HG03469 (cell line): ENCODE measurements around the gene BUB3.

ENCODE experiments used
- ATAC-seq: cut with Tn5 transposase; IDR thresholded peaks from one replicate; pipeline ENCODE4 v1.9.1; 2021; ENCODE audit warnings: mild to moderate bottlenecking, moderate library complexity, moderate number of reproducible peaks; ENCODE audit not compliant: unreplicated experiment

Gene BUB3, protein sequence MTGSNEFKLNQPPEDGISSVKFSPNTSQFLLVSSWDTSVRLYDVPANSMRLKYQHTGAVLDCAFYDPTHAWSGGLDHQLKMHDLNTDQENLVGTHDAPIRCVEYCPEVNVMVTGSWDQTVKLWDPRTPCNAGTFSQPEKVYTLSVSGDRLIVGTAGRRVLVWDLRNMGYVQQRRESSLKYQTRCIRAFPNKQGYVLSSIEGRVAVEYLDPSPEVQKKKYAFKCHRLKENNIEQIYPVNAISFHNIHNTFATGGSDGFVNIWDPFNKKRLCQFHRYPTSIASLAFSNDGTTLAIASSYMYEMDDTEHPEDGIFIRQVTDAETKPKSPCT

DNA sequence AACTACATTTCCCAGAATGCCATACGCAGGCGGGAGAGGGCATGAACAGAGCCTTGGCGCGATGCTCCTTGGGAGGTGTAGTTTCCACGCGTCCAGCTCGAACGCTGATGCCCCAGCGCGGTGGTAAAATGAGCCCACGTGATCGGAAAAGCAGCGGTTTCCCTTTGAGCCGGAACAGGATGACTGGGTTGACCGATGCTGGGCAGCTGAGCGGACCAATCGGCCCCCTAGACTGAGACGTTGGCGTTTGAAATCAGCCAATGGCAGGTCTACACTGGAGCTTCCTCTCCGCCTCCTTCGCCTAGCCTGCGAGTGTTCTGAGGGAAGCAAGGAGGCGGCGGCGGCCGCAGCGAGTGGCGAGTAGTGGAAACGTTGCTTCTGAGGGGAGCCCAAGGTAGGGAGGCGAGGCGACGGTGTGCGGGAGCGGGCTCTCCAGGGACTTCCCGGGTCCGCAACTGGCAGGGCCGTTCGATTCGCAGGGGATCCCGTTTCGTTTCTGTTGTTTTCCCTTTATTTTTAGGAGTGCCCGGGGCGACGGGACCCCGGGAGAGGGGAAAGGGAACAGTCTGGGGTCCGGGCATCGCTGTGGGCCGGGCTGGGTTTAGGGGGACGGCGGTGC is at the start of gene BUB3:
BUB3 (plus strand) TSS at position 311 of the 619 bp plus-strand sequence. CDS start 516 bp downstream, outside the sequence.
- ATAC-seq = peak; percentile 82

DNA sequence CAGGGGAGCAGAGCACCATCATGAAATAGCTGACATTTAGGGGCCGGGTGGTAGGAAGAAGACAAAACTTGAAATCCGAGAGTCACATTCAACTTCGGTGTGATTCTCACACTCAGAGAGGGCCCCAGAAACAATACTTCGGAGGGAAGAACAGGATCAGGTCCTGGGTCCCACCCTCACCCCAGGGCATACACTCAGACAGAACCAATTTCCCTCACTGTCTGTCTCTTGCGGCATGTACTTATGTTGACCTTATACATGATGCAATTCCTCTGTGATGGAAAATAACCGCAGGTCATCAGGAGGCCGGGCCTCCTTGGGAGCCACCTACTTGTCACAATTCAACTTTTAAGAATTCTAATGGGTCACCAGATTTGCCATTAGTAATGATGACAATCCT is 44.7 kb upstream of the BUB3 start:
- no peak for ATAC-seq

DNA sequence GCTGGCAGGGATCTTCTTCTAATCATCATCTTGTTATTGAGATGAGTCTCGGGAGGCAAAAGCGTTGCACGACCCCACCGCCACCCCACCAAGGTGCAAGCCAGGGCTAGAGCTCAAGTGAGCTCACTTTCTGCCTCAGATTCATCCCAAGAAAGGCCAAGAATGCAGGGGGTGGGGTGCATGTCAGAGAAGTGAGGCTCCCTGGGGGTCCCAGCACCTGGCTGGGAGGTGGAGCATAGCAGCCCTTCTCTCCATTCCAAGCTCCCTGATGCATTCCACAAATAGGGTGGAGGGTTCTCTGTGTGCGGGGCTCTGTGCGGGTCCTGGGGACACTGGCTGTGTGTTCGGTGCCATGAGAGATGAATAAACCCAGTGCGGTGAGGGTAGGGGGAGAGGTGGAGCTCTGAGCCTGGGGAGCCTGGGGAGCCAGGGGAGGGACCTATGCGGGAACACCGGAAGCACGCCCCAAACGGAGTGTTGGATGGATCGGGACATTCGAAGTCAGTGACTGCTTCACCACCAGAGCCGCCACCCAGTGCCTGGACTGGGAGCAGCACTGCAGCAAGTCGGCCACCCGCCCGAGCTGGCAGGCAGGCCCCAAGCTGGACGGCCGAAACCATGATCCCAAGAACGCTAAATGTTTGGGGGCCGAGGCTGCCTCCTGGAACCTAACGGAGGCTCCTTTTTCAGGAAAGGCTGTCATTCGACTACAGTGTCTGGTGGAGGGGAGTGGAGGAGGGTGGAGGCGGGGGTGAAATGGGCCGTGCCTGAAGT is 36.4 kb upstream of the BUB3 start:
- no peak for ATAC-seq

DNA sequence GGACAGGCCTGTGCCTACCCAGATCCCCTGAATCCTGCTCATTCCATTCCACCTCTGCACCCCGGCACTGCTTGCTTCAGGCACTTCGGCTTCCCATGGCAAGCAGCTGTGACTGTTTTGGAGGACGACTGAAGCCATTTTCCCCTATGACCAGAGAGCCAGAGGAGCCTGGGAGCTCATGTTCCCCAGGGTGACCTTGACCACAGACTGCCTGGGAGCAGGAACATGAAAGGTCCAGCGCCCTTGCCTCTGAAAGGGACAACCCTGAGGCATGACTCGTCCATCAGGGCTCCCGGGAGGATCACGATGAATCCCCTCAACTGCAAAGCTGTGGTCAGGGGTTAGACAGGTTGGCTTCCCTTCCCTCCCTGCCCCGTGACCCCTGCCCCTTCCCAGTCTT is 35.1 kb upstream of the BUB3 start:
- no peak for ATAC-seq

DNA sequence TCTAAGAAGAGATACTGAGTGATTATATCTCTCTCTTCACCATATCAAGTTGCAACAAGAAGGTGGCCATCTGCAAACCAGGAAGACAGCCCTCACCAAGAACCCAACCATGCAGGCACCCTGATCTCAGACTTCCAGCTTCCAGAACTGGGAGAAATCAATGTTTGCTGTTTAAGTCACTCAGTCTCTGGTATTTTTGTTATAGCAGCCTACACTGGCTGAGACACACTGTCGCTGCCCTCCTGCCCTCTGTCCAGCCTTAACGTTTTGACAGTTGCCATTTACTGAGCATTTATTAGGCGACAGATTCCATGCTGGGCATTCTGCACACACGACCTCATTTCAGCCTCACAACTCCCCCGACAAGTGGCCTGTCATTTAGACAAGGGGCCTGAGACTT is 28.0 kb upstream of the BUB3 start:
- ATAC-seq = no peak

DNA sequence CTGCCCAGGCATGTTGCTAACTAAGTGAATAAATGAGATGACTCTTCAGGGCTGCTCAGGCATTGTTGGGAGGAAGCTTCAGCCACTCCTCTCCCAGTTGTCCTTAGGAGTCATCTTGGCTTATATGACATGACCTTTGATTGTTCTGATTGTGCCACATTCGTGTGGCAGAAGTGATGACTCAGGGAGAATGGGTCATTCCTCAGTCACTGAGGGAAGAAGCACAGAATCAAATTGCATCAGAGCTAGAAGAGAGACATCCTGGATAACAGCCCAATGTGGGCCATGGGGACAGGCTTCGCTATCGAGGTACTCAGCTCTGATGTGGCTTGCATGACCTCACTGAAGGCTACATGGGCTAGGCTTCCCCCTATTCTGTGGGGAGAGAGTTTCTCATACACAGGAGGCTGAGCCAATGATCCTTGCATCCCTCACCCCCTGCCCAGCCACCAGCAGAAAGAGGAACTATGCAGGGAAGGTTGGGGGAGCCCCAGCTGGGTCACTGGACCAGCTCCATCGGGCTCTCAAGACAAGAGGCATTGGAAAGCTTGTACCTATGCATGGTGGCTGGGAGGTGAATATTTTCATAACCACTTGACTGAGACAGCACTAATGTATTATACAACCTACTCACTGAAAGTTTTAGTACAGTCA is 24.5 kb upstream of the BUB3 start:
- ATAC-seq = no peak

DNA sequence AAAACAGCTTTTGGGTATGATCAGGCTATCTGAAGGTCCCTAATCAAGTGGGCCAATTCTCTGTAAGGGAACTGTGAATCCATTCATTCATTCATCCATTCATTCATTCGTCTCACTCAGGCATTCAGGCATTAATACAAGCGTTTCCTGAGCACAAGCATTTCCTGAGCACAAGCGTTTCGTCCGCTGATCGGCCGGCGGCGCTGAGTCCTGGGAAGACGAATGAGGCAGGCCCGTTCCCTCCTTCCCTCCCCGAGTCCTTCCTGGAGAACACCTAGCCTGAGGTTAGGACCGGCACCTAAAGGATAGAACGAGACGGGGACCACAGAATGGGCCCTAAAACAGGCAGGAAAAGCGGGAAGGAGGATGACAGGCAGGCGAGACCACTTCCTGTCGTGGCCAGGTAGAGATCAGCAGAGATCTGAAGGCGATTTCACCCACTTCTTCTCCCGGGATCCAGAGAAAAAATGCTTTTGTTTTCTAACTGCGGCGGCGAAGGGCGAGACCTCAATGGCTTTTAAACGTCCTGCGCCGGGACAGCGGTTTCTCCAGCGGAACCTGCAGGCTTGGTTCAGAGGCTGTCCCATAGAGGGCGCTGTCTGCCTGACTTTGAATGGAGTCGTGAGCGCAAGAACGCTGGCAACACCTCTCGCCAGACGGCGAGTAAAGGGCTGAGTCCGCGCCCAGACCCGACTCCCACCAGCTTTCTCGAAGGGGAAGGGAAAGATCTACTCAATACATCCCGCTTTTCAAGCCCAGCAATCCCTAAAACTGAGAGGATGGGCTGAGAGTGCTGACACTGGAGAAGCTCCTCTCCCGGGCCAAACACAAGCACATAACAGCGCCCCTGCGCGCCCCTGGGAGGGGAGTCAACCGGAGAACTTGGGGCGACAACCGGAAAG is 21.4 kb upstream of the BUB3 start:
- no peak for ATAC-seq

DNA sequence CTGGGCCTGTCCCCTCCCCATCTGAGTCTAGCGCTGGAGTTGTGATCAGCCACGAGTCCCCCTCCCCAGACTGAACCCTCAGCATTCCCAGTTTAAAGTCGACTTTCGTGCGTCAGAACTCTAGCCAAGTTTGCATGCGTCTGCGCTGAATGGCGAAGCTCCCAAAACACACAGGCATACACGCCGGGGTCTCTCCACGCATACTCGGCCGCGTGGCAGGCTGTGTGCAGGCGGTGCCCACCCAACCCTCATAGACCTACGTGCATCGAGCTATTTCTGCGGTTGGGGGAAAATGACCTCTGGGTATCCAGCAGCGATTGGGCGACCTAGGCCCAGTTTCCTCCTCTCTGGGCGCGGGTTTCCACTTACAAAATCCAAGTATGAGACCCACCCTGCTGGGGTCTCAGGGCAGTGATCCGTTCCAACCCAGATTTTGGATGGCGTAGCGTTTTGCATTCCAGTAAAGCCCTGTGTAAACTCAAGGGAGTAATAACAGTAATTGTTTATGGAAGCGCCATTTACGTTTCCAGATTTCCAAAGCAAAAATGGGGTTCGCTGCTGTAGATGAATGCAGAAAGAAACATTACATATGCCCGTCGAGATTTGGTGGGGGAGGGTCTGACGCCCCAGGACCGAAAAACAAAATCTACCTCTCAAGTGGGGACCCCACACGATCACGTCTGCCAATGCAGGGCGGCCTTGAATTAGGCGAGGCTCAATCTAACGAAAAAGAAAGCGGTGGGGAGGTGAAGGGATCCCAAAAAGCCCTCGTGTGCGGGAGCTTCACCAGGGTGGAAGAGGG is 20.5 kb upstream of the BUB3 start:
- ATAC-seq = no peak

DNA sequence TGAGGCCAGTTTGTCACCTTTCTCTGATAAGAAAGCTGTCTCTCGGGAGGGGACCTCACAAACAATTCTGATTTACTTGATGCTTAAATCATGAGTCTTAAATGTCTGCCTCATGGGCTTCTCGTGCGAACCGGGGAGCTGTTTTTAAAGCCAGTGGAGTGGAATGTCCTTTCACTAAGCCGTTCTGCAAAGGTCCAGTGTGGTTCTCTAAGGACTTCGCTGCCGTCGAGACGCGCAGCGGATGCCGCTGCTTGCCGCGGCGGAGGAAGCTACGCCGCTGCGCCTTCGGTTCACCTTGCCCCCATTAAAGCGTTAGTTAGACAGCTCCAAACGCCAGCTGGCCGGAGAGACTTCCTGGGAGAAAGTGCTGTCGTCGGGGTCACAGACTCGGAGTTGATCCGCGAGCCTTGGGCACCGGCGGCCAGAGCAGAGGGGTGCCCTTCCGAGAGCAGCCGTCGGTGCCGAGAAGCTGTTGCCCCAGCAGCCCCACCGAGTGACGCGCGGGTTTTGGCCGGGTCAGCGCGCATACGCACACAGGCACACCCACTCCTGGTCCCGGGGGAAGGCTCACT is 19.8 kb upstream of the BUB3 start:
- no peak for ATAC-seq

DNA sequence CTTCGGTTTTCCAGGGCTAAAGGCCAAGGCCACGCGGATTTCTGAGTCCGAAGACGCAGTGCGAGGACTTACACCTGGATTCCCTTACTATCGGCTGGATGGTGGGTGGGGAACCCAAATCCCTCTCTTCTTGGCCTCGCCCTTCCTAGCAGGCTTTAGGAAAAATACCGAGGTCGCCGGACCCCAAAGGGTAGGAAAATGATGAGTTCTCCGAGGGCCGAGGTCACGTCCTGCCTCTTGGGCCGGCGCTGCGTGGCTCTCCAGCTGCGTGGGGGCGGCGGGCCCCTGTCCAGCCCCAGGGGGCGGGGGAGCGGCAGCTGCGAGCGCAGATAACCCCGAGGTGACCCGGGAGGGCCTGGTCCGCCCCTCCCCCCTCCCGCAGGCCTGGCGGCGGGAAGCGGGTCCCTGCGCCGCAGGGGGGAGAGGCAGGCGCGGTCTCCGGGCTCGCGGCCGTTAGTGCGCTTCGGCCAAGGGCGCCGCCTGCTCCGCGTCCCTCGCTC is 19.2 kb upstream of the BUB3 start:
- ATAC-seq = no peak

DNA sequence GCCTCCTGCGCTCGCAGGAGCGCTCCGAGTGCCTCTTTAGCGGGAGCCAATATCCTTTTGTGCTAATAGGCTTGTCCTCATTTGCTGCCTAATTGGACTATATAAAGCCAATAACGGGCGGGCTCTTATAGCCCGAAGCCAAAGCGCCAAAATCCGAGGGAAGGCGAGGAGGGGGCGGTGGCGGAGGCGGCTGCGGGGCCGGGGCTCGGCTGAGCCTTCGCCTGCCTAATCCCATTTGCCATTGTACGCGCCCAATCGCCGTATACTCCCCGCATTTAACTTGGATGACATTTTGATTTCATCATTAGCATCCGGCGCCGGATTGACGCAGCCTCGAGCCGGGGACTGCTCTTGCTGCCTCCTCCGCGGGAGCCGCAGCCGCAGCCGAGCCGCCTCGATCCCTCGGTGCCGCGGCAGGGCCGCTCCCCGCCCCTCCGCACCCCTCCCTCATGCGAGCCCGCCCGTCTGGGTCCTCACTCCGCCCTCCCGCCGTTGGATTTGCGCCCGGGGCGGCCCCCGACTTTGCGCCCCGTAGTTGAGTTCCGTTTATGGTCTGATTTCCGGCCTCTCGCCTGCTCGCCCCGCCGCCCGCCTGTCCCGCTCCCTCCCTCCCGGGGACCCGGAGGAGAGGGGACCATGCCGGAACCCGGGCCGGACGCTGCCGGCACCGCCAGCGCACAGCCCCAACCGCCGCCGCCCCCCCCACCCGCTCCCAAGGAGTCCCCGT is 18.6 kb upstream of the BUB3 start, which contains the start of gene HMX3:
HMX3 (plus strand) TSS at position 556 of the 727 bp plus-strand sequence; CDS start at position 637, 81 bp downstream.
- no peak for ATAC-seq

DNA sequence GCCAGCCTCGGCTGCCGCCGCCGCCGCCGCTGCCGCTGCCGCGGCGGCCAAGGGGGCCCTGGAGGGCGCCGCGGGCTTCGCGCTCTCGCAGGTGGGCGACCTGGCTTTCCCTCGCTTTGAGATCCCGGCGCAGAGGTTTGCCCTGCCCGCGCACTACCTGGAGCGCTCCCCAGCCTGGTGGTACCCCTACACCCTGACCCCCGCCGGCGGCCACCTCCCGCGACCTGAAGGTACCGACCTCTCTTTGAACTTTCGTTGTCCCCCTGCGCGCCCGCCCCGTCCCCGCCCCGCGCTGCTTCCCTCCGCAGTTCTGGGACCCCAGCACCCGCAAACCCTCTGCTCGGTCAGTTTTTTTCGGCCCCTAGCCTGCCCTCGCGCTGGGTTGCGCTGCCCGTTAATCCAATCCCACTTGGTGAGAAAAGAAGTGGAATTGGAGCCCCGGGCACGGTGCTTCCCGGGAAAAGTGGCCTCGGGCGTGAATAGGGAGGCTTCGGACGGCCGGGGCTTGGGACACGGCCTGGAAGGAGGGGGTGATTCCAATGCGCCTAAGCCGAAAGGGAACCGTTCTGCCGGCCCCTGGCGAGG is 17.9 kb upstream of the BUB3 start:
- ATAC-seq = no peak

DNA sequence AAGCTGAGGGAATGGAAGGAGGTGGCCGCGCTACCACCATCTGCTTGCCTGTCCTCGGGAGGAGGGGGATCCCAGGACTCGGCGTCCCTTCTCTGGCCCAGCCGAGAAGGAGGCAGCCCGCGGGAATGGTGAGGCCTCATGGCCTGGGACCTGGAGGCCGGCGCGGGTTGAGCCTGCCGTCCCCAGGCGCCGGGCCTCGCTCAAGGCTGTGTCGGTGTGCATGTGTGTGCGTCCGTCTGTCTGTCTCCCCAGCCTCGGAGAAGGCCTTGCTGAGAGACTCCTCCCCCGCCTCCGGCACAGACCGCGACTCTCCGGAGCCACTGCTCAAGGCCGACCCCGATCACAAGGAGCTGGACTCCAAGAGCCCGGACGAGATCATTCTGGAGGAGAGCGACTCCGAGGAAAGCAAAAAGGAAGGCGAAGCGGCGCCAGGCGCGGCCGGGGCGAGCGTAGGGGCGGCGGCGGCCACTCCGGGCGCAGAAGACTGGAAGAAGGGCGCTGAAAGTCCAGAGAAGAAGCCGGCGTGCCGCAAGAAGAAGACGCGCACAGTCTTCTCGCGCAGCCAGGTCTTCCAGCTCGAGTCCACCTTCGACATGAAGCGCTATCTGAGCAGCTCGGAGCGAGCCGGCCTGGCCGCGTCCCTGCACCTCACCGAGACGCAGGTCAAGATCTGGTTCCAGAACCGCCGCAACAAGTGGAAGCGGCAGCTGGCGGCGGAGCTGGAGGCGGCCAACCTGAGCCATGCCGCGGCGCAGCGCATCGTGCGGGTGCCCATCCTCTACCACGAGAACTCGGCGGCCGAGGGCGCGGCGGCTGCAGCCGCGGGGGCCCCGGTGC is 17.2 kb upstream of the BUB3 start:
- ATAC-seq = no peak

DNA sequence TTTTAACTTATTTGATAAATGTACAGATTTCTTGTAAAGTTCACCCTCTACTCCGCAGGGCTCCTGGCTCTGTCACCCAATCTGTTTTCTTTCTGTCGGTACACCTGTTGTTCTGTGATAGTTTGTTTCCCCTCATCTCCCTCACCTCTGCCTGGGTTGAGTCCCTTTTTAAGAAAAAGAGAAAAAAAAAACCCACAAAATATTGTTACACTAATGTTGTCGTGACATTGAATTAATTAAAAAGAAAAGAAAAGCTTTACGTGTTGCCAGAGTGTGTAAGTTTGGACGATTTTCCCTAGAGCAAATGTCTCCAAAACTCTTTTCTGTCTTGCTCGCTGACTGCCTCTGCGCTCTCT is 15.1 kb upstream of the BUB3 start:
- ATAC-seq = no peak

DNA sequence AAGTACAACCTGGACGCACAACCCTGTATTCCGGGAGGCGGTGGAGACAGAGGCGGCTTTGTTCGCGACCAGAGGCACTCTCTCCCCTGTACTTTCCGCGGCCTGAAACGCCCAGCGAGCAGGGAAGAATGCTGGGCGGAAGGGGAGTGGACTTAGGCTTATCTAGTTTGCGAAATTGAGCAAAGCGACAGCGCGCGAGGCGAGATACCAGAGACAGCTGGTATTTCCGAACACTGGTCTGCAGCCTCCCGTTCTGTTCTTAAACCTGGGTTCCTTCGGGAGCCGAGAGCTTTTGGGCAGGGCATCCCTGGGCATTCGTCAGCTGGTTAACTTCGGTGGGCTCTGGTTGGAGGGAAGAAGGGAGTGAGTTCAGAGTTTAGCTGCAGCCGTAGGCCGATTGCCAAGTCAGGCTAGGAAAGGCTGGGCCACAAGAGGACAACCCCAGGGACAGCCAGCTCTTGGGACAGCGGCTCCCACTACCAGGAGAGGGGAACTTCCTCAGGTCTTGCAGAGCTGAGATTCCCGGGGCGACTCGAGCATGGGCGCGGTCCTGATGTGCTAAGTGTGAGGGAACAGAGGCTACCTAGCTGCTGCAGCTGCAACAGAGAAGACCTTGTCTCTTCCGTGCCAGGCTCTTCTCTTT is 14.6 kb upstream of the BUB3 start:
- no peak for ATAC-seq

DNA sequence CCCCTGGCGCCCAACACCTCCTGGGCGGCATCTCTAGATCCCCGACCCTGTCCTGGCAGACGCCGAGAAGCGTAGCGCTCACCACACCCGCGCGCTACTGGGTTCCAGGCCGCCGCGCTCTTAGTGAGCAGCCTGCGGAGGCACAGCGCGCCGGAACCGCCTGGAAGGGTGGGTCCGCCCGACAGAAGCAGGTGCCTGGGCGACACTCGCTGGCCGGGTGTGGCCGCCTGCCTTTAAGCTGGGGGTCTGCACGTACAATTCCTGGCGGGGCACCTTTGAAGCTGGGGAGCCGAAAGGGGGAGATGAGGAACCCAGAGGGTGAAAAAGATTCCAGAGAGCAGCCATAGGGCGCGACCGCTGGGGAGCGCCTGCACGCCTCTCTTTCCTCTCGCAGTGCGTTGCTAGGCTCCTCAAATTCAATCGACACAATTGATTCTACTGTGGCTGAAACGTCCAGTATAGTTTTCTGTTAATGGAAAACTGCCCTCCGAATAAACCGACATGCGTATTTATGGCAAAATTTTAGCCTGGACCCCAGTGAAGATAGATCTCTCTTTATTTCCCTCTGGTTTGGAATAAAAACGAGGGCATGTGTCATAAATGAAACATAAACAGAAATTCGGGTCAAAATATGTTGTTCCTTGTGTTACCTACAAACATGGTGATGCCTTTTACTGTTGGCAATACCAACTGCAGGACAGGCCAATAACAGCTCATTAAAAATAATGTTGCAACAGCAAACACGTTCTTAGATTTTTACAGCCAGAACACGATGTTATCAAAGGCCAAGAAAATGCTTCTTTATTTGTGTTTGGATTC is 13.8 kb upstream of the BUB3 start:
- ATAC-seq = no peak
